ENCODE measurements around the gene CHST14.

The CHST14 gene

GRCh38 chr15:40425681-40426080 lies 45.1 kb upstream of the CHST14 start:
- Histone ChIP-seq H3K36me3 (replicated peaks; ENCODE audit: insufficient read depth, low read length) (no peaks in the 10 kb centered on the region), H3K27me3 (replicated peaks; ENCODE audit: insufficient read depth, low read length) (no peaks in the 10 kb centered on the region), H3K4me3 (ENCODE audit: low read length) (no peak overlapping the region), H3F3A (ENCODE audit: insufficient read depth, low read length) (no peaks in the 10 kb centered on the region), H2AFZ (ENCODE audit: low read length) (no peak overlapping the region), H3K27ac (ENCODE audit: low read length) (no peak overlapping the region), H4K20me1 (ENCODE audit: insufficient read depth, low read length) (no peaks in the 10 kb centered on the region), H3K9me3 (replicated peaks; ENCODE audit: insufficient read depth, low read length) (no peaks in the 10 kb centered on the region), H3K4me2 (ENCODE audit: low read depth, low read length) (no peak overlapping the region), H3K9ac (ENCODE audit: low read length) (no peak overlapping the region), H3K79me2 (ENCODE audit: low read length) (no peaks in the 10 kb centered on the region), H3K4me1 (ENCODE audit: low read length) (no peaks in the 10 kb centered on the region), H3K9me2 (replicated peaks; ENCODE audit: insufficient read depth, low read length) (no peaks in the 10 kb centered on the region)
- no peak for DNase-seq
- no peak for TF ChIP-seq EZH2 (optimal IDR thresholded peaks at IDR 0.05; ENCODE audit: low read depth, low read length)
- no peak for TF ChIP-seq CTCF (IDR thresholded peaks at IDR 0.05; ENCODE audit: low read length)
- TF ChIP-seq EZH2phosphoT487 (IDR thresholded peaks at IDR 0.05; ENCODE audit: low read length), result no peak

GRCh38 chr15:40427188-40427587 lies 43.6 kb upstream of the CHST14 start:
- Histone ChIP-seq H3K4me2 (ENCODE audit: low read depth, low read length) (no peak overlapping the region), H3K9me2 (replicated peaks; ENCODE audit: insufficient read depth, low read length) (no peaks in the 10 kb centered on the region), H3K79me2 (ENCODE audit: low read length) (no peaks in the 10 kb centered on the region), H4K20me1 (ENCODE audit: insufficient read depth, low read length) (no peaks in the 10 kb centered on the region), H2AFZ (ENCODE audit: low read length) (no peak overlapping the region), H3K36me3 (replicated peaks; ENCODE audit: insufficient read depth, low read length) (no peaks in the 10 kb centered on the region), H3K9me3 (replicated peaks; ENCODE audit: insufficient read depth, low read length) (no peaks in the 10 kb centered on the region), H3K4me3 (ENCODE audit: low read length) (no peak overlapping the region), H3K4me1 (ENCODE audit: low read length) (no peaks in the 10 kb centered on the region), H3K27ac (ENCODE audit: low read length) (no peak overlapping the region), H3K9ac (ENCODE audit: low read length) (no peak overlapping the region), H3K27me3 (replicated peaks; ENCODE audit: insufficient read depth, low read length) (no peaks in the 10 kb centered on the region), H3F3A (ENCODE audit: insufficient read depth, low read length) (no peaks in the 10 kb centered on the region)
- TF ChIP-seq EZH2 (optimal IDR thresholded peaks at IDR 0.05; ENCODE audit: low read depth, low read length), result no peak
- TF ChIP-seq EZH2phosphoT487 (IDR thresholded peaks at IDR 0.05; ENCODE audit: low read length), result no peak
- no peak for TF ChIP-seq CTCF (IDR thresholded peaks at IDR 0.05; ENCODE audit: low read length)
- DNase-seq, result no peak

GRCh38 chr15:40428185-40428584 lies 42.6 kb upstream of the CHST14 start:
- H4K20me1 ChIP-seq (ENCODE audit: insufficient read depth, low read length), result no peaks in the 10 kb centered on the region
- DNase-seq, result no peak
- H3K27ac ChIP-seq (ENCODE audit: low read length), result no peak overlapping the region
- no peak overlapping the region for H3K4me3 ChIP-seq (ENCODE audit: low read length)
- H3K36me3 ChIP-seq (replicated peaks; ENCODE audit: insufficient read depth, low read length), result no peaks in the 10 kb centered on the region
- H3K9ac ChIP-seq (ENCODE audit: low read length), result no peak overlapping the region
- H3K9me3 ChIP-seq (replicated peaks; ENCODE audit: insufficient read depth, low read length), result no peaks in the 10 kb centered on the region
- H3K79me2 ChIP-seq (ENCODE audit: low read length), result no peaks in the 10 kb centered on the region
- H3K4me2 ChIP-seq (ENCODE audit: low read depth, low read length), result no peak overlapping the region
- H3K9me2 ChIP-seq (replicated peaks; ENCODE audit: insufficient read depth, low read length), result no peaks in the 10 kb centered on the region
- TF ChIP-seq CTCF (IDR thresholded peaks at IDR 0.05; ENCODE audit: low read length) (no peak), EZH2 (optimal IDR thresholded peaks at IDR 0.05; ENCODE audit: low read depth, low read length) (no peak), EZH2phosphoT487 (IDR thresholded peaks at IDR 0.05; ENCODE audit: low read length) (no peak)
- H2AFZ ChIP-seq (ENCODE audit: low read length), result no peak overlapping the region
- no peaks in the 10 kb centered on the region for H3K4me1 ChIP-seq (ENCODE audit: low read length)
- no peaks in the 10 kb centered on the region for H3F3A ChIP-seq (ENCODE audit: insufficient read depth, low read length)
- no peaks in the 10 kb centered on the region for H3K27me3 ChIP-seq (replicated peaks; ENCODE audit: insufficient read depth, low read length)

Data from MM.1S (cell line).